ENCODE measurements around the gene OXCT1. TPM values are rescaled to one million over a fixed set of nuclear protein-coding genes. Genes with fewer than 3 reads are reported as not detected.
"Not testable (repeated sequence)": the region's sequence is repeated elsewhere in the genome, so short reads cannot be mapped to it uniquely, and the experiment has no call there.

Gene OXCT1
- total RNA-seq, 2 donors from 2014 or later = 44.0 to 44.2 TPM

DNA sequence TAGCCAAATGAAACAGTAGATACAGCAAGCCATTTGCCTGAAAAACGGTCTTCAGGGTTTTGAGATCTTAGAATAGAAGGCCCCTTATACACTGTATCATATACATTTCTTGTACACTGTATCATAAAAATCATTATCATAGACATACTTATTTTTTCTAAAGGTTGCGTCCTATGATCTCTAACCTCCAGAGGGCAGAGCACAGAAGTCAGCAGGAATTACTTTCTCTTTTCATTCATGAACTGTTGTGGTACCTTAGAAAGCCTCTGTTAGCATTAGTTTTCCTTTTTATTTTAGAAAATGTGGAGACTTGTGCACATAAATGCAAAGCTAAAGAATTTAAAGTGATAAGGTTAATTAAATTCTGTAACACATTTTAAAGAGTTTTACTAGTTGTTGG, 115.4 kb downstream of the OXCT1 start:
- intact Hi-C loops (cut with DNase I) = no loop called here
- DNase-seq (ENCODE audit: low spot score) = no peak

DNA sequence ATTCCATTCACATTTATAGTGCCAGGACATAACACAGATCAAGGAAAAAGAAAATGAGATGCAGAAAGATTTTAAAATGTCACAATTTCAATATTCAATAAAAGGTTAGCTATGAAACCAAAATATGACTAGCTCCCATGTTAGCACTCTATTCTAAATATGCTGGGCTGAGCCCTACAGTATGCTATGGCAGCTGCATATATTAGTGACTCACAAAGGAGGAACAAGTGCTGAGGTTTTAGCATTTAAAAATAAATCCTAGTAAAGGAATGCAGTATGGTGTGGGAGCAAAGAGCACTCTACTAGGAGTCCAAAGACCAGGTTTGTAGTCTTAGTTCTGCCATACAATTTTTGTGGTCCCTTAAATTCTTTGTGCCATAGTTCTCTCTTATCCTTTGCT, 118.4 kb downstream of the OXCT1 start:
- DNase-seq (ENCODE audit: low spot score) = no peak
- intact Hi-C loops (cut with DNase I) = no loop called here

DNA sequence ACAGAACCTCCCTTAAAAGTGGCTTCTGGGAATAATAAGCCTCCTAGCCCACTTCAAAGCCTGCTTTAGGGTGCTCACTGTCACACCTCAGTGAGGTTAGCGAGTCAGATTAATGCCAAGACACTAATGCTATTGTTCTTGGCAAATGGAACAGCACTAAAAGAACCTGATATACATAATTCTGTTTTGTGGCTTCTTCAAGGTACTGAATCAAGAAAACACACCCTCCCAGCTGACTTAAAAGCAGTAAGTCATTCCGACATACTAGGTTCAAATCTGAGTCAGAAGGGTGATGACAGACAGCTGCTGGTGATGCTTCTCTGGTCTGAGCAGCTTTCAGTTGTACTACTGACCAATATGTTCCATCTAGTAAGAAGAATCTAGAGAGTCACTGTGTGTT, 121.6 kb downstream of the OXCT1 start:
- intact Hi-C loops (cut with DNase I) = no loop called here
- no peak for DNase-seq (ENCODE audit: low spot score)

DNA sequence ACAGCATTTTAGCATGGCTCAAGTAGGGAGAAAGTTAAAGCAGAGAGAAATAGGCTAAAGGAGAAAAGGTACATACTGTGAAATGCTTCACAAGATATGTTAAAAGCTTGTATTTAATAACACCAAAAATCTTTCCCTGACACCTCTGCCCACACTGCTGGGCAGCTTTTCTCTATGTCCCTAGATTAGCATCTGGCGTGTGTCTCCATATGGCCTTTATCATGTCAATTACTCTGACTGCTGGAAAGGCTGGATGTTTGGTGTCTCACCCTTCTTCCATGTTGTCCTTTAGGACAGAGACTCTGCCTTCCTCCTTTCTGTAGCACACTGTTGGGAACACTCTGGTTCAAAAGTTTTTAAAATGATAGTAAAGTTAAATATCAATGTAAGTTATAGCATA, 122.5 kb downstream of the OXCT1 start:
- intact Hi-C loops (cut with DNase I) = no loop called here
- DNase-seq (ENCODE audit: low spot score) = no peak

DNA sequence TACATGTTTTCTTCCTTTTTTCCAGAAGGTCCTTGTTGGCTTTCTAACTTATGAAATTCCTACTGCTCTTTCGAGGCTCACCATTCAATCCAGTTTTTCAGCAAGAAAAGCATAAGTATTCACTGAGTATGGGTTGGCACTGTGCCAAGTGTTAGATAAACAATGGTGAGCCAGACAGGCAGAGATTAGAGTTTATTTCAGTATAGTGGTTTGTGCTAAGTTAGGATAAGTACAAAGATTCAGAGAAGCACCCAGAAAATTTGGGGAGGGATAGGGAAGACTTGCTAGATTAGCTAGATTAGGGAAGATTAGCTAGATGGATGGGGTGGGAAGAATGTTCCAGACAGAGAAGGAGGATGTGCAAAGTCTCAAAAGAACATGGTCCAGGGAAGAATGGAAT, 122.9 kb downstream of the OXCT1 start:
- intact Hi-C loops (cut with DNase I) = no loop called here
- DNase-seq (ENCODE audit: low spot score) = no peak

DNA sequence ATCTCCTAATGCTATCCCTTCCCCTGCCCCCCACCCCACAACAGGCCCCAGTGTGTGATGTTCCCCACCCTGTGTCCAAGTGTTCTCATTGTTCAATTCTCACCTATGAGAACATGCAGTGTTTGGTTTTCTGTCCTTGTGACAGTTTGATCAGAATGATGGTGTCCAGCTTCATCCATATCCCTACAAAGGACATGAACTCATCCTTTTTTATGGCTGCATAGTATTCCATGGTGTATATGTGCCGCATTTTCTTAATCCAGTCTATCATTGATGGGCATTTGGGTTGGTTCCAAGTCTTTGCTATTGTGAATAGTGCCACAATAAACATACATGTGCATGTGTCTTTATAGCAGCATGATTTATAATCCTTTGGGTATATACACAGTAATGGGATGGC, 127.6 kb downstream of the OXCT1 start:
- intact Hi-C loops (cut with DNase I); DNase-seq (ENCODE audit: low spot score): not testable (repeated sequence)

DNA sequence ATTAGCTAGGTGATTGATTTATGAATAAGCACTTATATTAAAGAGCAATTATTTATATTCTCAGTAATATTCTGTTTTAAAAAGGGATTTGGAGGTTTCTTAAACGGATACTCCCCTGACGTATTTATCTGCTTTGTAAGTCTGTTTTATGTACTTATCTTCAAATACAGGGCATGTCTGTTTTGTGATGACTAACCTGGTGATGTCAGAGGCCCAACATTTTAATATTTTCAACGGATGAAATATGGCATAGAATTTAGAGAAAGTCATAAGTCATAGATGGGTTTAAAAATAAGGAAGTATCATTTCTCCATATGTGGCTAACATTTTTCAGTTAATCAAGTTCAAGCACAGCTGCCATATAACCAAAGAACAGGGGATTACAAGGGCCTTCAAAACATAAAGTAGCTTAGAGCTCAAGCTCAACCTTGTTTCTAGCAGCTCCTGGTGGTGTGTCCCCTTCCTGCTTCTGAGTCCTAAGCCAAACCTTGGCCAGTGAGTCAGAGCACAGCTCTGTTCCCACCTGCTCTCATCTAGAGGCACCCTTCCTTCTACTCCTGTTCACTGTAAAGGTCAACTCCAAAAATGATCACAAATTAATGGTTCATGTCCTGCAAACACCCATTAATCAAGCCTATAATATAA, 131.4 kb downstream of the OXCT1 start:
- intact Hi-C loops (cut with DNase I) = no loop called here
- no peak for DNase-seq (ENCODE audit: low spot score)

DNA sequence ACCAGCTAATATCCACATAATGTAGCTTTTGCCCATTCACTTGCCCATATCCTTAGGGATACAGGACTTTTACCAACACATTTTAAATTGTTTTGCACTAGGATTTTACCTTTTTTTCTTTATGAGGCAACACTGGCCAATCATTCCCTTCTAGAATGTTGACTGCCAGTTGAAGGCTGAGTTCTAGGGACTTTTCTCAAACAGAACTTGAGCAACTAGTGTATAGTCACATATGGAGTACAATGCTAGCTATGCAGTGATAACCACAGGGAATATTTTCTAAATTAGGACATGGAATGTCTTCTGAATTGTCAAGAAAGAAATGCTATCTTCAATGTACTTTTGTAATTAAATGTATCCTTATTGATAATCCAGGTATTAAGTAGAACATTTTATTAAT, 133.6 kb downstream of the OXCT1 start:
- intact Hi-C loops (cut with DNase I) = no loop called here
- DNase-seq (ENCODE audit: low spot score) = no peak

DNA sequence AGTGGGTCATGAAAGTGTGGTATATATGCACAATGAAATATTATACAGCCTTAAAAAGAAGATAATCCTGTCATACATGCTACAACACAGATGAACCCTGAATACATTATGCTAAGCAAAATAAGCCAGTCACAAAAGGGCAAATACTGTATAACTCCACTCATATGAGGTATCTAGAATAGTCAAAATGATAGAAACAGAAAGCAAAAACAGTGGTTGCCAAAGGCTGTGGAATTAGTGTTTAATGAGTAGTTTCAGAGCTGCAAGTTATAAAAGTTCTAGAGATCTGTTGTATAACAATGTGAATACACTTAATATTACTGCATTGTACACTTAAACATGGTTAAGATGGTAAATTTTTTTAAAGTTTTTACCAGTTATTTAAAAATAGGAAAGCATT, 135.0 kb downstream of the OXCT1 start:
- intact Hi-C loops (cut with DNase I) = no loop called here

DNA sequence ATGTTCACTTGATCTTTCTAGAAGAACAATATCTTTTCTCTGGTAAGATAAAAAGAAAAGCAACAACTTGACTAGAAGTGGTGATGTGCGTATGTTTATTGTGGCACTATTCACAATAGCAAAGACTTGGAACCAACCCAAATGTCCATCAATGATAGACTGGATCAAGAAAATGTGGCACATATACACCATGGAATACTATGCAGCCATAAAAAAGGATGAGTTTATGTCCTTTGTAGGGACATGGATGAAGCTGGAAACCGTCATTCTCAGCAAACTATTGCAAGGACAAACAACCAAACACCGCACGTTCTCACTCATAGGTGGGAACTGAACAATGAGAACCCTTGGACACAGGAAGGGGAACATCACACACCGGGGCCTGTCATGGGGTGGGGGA, 140.8 kb downstream of the OXCT1 start:
- intact Hi-C loops (cut with DNase I); DNase-seq (ENCODE audit: low spot score): not testable (repeated sequence)

More for the DNA sequence above, 135.0 kb downstream of the OXCT1 start:
- no peak for DNase-seq (ENCODE audit: low spot score)

DNA sequence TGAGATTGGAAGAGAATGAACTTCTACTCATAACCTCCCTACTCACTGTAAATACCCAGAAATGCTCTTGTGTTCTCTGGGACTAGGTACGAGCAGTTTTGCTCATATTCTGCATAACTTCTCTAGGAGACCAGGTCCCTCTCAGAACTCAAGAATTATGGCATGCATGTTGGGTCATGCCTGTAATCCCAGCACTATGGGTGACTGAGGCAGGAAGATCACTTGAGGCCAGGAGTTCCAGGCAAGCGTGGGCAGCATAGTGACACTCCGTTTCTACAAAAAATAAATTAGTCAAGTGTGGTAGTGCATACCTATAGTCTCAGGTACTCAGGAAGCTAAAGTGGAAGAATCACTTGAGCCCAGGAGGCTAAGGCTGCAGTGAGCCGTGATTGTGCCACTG, 141.9 kb downstream of the OXCT1 start:
- DNase-seq (ENCODE audit: low spot score) = no peak
- intact Hi-C loops (cut with DNase I) = no loop called here

DNA sequence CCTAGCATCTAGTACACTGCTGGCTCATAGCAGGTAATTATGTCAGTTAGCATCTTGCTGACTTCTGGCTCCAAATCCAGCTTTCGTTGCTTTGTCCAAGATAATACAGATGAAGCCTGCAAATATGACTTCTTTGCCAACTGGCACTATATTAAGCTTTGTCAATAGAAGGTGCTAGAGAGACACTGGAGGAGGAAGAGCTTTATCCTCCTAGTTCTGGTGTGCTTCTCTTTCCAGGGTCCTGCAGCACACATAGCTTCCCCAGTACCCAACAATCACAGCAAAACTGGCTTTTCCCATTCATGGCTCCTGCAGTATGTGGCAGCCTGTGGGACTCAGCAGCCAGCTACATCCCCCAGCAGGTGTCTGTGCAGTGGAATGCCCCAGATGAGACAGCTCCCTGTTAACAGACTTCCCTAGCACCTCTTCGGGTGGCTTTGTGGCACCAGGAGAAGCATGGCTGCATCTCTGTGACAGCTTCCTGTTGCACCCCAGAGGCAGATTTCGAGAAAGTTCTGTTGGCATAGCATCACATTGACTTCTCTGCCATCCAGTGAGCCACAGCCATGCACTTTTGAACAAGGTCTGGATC, 147.8 kb downstream of the OXCT1 start:
- no peak for DNase-seq (ENCODE audit: low spot score)
- intact Hi-C loops (cut with DNase I) = no loop called here

DNA sequence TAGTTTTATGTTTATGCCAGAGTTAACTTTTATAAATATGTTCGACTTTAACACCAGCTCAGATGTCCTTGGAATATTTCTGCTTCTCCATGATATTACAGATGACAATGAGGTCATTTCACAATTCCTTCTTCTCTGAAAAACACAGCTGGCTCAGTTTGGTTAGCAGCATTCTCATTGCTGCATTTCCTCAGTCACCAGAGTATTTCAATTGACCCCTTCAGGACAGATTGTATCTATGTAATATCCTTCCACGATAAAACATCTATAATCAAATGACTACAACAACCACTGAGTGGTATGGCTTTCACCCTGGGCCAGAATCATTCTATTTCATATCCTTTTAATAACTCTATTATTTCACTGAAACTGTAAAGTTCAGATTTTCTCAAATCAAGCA, 148.7 kb downstream of the OXCT1 start:
- DNase-seq (ENCODE audit: low spot score) = no peak
- intact Hi-C loops (cut with DNase I) = no loop called here

DNA sequence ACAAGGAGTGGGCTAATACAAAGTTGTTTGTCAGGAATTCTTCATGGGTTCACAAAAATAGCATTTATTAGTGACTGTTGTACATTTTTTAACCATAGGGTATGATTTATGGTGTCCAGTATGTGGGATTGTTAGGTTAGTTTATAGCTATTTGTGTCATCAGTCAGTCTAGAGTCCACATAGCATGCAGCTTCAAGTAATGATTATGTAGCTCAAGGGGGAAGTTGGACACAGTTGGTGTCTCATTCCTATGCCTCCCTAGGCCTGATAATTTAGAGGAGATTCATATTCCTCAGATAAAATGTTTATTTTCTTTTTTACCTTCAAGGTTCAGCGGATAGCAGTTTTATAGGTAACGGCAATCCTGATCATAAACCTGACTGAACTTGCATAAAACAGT, 153.8 kb downstream of the OXCT1 start:
- DNase-seq (ENCODE audit: low spot score) = no peak
- intact Hi-C loops (cut with DNase I) = no loop called here

DNA sequence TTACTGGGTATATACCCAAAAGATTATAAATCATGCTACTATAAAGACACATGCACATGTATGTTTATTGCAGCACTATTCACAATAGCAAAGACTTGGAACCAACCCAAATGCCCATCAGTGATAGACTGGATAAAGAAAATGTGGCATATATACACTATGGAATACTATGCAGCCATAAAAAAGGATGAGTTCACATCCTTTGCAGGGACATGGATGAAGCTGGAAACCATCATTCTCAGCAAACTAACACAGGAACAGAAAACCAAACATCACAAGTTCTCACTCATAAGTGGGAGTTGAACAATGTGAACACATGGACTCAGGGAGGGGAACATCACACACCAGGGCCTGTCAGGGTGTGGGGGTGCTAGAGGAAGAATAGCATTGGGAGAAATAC, 155.8 kb downstream of the OXCT1 start:
- DNase-seq (ENCODE audit: low spot score); intact Hi-C loops (cut with DNase I): not testable (repeated sequence)

DNA sequence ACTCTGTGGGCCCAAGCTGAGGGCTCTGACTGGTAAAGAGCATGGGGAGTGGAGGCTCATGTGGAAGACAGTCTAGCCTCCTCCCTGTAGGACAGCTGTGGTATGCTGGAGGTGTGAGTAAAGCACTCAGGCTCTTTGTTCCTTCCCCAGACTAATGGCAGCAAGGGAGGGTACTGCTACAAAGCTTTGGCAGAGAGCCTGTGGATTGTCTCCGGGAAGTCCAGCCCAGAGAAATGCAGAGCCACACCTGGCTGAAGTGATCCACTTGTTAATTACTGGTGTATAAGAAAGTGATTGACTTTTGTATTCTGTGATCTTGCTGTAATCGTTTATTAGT, 161.7 kb downstream of the OXCT1 start:
- intact Hi-C loops (cut with DNase I) = no loop called here
- no peak for DNase-seq (ENCODE audit: low spot score)

DNA sequence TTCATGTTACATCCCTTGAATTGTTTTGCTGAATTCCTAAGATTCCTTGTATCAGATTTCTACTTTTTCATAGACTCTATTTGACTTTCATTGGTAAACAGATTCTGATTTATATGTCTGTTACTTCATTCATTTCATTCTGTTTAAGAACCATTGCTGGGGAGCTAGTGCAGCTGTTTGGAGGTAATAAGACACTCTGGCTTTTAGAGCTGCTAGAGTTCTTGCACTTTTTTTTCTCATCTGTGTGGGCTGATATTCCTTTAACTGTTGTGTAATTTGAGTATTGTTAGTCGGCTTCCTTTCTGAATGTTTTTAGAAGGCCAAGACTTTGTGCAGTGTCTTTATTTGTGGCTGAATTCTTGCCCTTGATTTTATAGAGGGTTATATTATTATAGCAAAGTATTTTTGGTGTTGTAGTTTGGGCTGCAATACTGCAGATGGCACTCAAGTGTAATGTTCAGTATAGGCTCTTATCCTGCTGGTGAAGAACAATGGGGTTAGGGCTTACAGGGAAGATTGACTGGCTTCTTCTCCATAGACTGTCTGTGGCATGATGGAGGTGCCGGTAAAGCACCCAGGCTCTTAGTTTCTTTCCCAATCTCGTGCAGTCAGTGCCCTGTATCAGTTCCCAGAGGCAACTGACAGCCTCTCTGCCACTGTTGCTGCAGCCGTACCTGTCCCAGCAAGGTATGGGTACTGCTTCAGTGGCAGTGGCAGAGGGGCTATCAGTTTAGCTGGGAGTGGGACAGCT, 162.2 kb downstream of the OXCT1 start:
- no peak for DNase-seq (ENCODE audit: low spot score)
- intact Hi-C loops (cut with DNase I) = no loop called here

DNA sequence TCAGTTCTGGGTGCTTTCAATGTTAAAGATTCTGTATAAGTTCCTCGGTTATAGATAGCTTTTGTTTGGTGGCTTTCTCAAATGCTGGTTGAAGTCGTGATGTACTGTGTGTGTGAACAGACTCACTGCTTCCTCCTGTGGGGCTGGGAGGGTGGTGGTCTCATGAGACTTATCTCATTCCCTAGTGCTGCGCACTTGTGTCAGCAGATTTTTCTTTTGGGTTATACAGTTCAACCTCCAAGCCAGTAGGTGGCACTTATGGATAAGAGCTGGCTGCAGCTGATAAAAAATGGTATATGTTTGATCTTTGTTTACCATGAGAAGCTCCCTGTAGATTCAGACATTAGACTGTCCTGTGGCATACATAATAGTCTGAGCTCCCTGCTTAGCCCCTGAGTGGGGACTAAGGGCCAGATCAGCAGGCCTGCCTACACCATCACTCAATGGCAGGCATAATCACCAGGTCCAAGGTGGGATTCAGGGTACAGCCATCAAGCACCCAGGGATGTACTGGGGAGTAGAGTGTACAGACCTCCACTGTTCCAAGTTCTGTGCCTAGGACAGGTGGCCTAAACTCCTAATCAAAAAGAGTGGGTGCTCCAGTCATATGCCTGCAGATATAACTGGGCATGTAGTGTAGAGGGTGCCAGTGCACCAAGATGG, 174.2 kb downstream of the OXCT1 start:
- intact Hi-C loops (cut with DNase I) = no loop called here
- DNase-seq (ENCODE audit: low spot score) = no peak

DNA sequence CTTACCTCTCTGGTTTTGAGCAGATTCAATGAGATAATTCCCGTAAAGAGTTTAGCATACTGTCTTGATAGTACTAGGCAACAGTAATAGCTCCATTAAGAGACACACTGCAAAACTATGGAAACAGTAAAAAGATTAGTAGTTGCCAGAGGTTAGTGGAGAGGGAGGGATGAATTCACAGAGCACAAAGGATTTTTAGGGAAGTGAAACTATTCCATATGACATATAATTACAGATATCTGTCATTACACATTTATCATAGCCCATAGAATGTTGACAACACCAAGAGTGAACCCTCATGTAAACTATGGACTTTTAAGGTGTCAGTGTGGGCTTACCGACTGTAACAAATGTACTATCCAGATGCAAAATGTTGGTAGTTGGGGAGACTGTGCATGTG, 183.5 kb downstream of the OXCT1 start:
- intact Hi-C loops (cut with DNase I) = no loop called here
- DNase-seq (ENCODE audit: low spot score) = no peak

DNA sequence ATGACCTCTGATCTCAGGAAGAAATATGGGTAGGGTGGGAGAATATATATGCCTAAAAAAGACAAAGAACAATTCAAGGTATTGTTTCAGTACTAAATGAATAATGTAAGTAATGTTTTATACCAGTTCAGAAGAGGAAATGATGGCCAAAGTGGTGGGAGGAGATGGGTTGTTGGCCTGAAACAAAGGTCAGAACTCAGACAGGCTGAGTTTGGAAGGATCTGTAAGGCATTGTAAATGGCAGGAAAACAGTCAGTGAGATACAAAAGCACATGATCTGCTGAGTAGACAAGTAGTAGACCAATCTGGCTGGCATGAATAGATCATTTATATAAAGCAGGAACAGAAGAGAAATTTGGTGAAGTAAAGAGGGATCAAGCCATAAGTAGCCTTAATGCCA, 184.0 kb downstream of the OXCT1 start:
- no peak for DNase-seq (ENCODE audit: low spot score)
- intact Hi-C loops (cut with DNase I) = no loop called here

DNA sequence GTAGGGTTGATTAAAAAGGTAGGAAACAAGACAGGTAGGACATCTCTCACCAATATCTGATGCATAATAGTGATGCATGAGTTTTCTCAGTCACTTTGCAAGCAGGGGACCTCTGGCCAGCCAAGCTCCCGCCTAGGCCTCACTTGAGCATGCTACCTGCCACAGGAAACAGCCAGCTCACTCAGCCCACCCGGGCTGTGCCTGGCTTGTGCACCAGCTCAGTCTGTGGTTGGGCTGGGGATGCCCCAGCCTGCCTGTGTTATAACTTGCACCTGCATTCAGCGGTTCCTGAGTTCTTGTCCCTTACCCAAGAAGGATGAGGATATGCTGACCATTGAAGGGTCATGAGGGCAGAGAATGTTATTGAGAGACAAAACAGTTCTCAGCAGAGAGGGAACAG, 187.0 kb downstream of the OXCT1 start:
- intact Hi-C loops (cut with DNase I) = no loop called here

More for the DNA sequence above, 187.0 kb downstream of the OXCT1 start:
- no peak for DNase-seq (ENCODE audit: low spot score)

Data from posterior vena cava (tissue), 2 donors.